ENCODE measurements around the gene GNGT1. TPM values are rescaled to one million over a fixed set of nuclear protein-coding genes. Genes with fewer than 3 reads are reported as not detected.

The GNGT1 gene
- total and polyA plus RNA-seq, 2 of the 8 experiments (the other 6 are each of a cell fraction or from before 2014, with no cell fraction given): 0.26 TPM; not detected in 1

- TF ChIP-seq, protein P1, sequence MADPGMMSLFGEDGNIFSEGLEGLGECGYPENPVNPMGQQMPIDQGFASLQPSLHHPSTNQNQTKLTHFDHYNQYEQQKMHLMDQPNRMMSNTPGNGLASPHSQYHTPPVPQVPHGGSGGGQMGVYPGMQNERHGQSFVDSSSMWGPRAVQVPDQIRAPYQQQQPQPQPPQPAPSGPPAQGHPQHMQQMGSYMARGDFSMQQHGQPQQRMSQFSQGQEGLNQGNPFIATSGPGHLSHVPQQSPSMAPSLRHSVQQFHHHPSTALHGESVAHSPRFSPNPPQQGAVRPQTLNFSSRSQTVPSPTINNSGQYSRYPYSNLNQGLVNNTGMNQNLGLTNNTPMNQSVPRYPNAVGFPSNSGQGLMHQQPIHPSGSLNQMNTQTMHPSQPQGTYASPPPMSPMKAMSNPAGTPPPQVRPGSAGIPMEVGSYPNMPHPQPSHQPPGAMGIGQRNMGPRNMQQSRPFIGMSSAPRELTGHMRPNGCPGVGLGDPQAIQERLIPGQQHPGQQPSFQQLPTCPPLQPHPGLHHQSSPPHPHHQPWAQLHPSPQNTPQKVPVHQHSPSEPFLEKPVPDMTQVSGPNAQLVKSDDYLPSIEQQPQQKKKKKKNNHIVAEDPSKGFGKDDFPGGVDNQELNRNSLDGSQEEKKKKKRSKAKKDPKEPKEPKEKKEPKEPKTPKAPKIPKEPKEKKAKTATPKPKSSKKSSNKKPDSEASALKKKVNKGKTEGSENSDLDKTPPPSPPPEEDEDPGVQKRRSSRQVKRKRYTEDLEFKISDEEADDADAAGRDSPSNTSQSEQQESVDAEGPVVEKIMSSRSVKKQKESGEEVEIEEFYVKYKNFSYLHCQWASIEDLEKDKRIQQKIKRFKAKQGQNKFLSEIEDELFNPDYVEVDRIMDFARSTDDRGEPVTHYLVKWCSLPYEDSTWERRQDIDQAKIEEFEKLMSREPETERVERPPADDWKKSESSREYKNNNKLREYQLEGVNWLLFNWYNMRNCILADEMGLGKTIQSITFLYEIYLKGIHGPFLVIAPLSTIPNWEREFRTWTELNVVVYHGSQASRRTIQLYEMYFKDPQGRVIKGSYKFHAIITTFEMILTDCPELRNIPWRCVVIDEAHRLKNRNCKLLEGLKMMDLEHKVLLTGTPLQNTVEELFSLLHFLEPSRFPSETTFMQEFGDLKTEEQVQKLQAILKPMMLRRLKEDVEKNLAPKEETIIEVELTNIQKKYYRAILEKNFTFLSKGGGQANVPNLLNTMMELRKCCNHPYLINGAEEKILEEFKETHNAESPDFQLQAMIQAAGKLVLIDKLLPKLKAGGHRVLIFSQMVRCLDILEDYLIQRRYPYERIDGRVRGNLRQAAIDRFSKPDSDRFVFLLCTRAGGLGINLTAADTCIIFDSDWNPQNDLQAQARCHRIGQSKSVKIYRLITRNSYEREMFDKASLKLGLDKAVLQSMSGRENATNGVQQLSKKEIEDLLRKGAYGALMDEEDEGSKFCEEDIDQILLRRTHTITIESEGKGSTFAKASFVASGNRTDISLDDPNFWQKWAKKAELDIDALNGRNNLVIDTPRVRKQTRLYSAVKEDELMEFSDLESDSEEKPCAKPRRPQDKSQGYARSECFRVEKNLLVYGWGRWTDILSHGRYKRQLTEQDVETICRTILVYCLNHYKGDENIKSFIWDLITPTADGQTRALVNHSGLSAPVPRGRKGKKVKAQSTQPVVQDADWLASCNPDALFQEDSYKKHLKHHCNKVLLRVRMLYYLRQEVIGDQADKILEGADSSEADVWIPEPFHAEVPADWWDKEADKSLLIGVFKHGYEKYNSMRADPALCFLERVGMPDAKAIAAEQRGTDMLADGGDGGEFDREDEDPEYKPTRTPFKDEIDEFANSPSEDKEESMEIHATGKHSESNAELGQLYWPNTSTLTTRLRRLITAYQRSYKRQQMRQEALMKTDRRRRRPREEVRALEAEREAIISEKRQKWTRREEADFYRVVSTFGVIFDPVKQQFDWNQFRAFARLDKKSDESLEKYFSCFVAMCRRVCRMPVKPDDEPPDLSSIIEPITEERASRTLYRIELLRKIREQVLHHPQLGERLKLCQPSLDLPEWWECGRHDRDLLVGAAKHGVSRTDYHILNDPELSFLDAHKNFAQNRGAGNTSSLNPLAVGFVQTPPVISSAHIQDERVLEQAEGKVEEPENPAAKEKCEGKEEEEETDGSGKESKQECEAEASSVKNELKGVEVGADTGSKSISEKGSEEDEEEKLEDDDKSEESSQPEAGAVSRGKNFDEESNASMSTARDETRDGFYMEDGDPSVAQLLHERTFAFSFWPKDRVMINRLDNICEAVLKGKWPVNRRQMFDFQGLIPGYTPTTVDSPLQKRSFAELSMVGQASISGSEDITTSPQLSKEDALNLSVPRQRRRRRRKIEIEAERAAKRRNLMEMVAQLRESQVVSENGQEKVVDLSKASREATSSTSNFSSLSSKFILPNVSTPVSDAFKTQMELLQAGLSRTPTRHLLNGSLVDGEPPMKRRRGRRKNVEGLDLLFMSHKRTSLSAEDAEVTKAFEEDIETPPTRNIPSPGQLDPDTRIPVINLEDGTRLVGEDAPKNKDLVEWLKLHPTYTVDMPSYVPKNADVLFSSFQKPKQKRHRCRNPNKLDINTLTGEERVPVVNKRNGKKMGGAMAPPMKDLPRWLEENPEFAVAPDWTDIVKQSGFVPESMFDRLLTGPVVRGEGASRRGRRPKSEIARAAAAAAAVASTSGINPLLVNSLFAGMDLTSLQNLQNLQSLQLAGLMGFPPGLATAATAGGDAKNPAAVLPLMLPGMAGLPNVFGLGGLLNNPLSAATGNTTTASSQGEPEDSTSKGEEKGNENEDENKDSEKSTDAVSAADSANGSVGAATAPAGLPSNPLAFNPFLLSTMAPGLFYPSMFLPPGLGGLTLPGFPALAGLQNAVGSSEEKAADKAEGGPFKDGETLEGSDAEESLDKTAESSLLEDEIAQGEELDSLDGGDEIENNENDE (IDR thresholded peaks at IDR 0.05; ENCODE audit: insufficient replicate concordance, low read length): no peak
- no peak for TF ChIP-seq RNF2 (IDR thresholded peaks at IDR 0.05; ENCODE audit: borderline replicate concordance, low read depth, low read length, missing control alignments, poor library complexity, severe bottlenecking)
- TF ChIP-seq JUN (IDR thresholded peaks at IDR 0.05; ENCODE audit: low read depth, low read length): no peak
- no peak for TF ChIP-seq SIRT6 (IDR thresholded peaks at IDR 0.05; ENCODE audit: low read length)
- no peak for TF ChIP-seq RBBP5 (IDR thresholded peaks at IDR 0.05; ENCODE audit: borderline replicate concordance, low read depth, low read length)
- no peak for TF ChIP-seq CBX8 (IDR thresholded peaks at IDR 0.05; ENCODE audit: borderline replicate concordance, low read depth, low read length)
- no peak for TF ChIP-seq SP1 (IDR thresholded peaks at IDR 0.05; ENCODE audit: low read depth, low read length)
- no peak for TF ChIP-seq POU5F1 (IDR thresholded peaks at IDR 0.05; ENCODE audit: low read depth, low read length)
Observed at GRCh38 chr7:93879356-93879755, 27.0 kb upstream of the GNGT1 start (continued).
